HS-5 (cell line): Measurements from ENCODE around the gene ZNF213.
"Not testable (repeated sequence)": the region's sequence is repeated elsewhere in the genome, so short reads cannot be mapped to it uniquely, and the experiment has no call there.

Source experiments
- DNase-seq: peaks from one replicate; pipeline ENCODE4 v3.0.0-alpha.2; 2012; ENCODE audit warnings: low read depth

Gene ZNF213

GRCh38 chr16:3148256-3149192 is 13.7 kb downstream of the ZNF213 start:
- no peak for DNase-seq

- DNase-seq = no peak
These were observed 14.3 kb downstream of the ZNF213 start for GRCh38 chr16:3149193-3149530.

- no peak for DNase-seq
These were observed 15.0 kb downstream of the ZNF213 start for GRCh38 chr16:3149630-3150345.

GRCh38 chr16:3150346-3151218 is 15.8 kb downstream of the ZNF213 start:
- DNase-seq = peak; percentile 92

- DNase-seq = no peak
These were observed 17.1 kb downstream of the ZNF213 start for GRCh38 chr16:3152027-3152276.

GRCh38 chr16:3152277-3152990 is 17.6 kb downstream of the ZNF213 start:
- peak; percentile 82 for DNase-seq

GRCh38 chr16:3152991-3153368 is 18.2 kb downstream of the ZNF213 start:
- no peak for DNase-seq

GRCh38 chr16:3155181-3155580 is 20.4 kb downstream of the ZNF213 start:
- no peak for DNase-seq

- DNase-seq = no peak
These were observed 21.1 kb downstream of the ZNF213 start for GRCh38 chr16:3155972-3156371.

- peak; percentile 94 for DNase-seq
These were observed 22.6 kb downstream of the ZNF213 start for GRCh38 chr16:3157229-3158025.

GRCh38 chr16:3158026-3158509 is 23.2 kb downstream of the ZNF213 start:
- DNase-seq = no peak

GRCh38 chr16:3158510-3159314 is 23.9 kb downstream of the ZNF213 start:
- peak; percentile 74 for DNase-seq

- DNase-seq = no peak
These were observed 26.6 kb downstream of the ZNF213 start for GRCh38 chr16:3161235-3162018.

GRCh38 chr16:3164121-3164991 is 29.5 kb downstream of the ZNF213 start:
- DNase-seq = no peak

GRCh38 chr16:3165111-3165822 is 30.4 kb downstream of the ZNF213 start:
- no peak for DNase-seq

- no peak for DNase-seq
These were observed 31.7 kb downstream of the ZNF213 start for GRCh38 chr16:3166505-3166886.

- not testable (repeated sequence) for DNase-seq
These were observed 33.9 kb downstream of the ZNF213 start for GRCh38 chr16:3168729-3169128.
